Nephron progenitor cell (in vitro differentiated cells): ENCODE measurements around the gene EXOSC1.
"Not testable (repeated sequence)": the region's sequence is repeated elsewhere in the genome, so short reads cannot be mapped to it uniquely, and the experiment has no call there.

Experiments
- DNase-seq: peaks from one replicate; pipeline ENCODE4 v3.0.0; 2021
- H3K27ac Mint-ChIP-seq: 2 replicates; pipeline ENCODE4 v1.8.0; 2021; ENCODE audit warnings: mild to moderate bottlenecking, moderate library complexity, mixed read lengths
- H3K27me3 Mint-ChIP-seq: 2 replicates; pipeline ENCODE4 v1.8.0; 2021; ENCODE audit warnings: mild to moderate bottlenecking, low read depth, mixed read lengths; ENCODE audit not compliant: poor library complexity
- H3K36me3 Mint-ChIP-seq: 2 replicates; pipeline ENCODE4 v1.8.0; 2021; ENCODE audit warnings: low read depth, mixed read lengths
- H3K4me1 Mint-ChIP-seq: 2 replicates; pipeline ENCODE4 v1.8.0; 2021; ENCODE audit warnings: mixed read lengths
- H3K4me3 Mint-ChIP-seq: 2 replicates; pipeline ENCODE4 v1.8.0; 2021; ENCODE audit warnings: mild to moderate bottlenecking, moderate library complexity, mixed read lengths
- H3K9me3 Mint-ChIP-seq: 2 replicates; pipeline ENCODE4 v1.8.0; 2021; ENCODE audit warnings: mild to moderate bottlenecking, moderate library complexity, mixed read lengths
- TF ChIP-seq, protein P1 (sequence below): fragments of 200-600 bp; sonication (generic); IDR thresholded peaks from 2 replicates; pipeline ENCODE4 v1.5.0; 2021; ENCODE audit warnings: antibody characterized with exemption

Gene EXOSC1

DNA sequence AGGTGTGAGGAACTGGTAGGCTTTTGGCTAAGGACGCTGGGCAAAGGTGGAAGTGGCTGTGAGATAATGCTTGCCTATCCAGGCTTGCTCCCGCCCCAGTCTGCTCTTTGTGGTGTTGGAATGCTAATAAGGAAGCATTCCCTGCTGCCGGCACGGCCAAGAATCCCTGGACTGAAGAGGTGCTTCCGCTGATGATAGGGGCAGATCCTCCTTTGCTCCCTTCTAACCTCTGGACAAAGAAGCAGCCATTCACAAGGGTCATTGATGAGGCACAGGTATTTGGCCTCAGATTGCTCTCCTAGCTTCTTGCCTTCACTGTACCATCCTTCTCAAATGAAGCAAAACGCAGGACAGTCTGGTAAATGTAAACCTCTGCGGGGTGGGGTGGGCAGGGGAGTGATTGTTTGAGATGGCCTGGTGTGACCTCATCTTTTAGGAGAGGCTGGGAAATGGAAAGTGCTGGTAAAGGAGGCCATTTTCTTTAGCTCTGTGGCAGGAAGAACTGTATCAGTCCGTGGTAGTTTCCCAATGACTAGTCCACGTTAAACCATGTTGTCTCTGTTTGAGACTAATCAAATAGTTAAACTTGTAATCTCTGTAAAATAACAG lies 18.1 kb downstream of the EXOSC1 start:
- Mint-ChIP-seq H3K27me3 (peaks cover 3% of the 10 kb centered on the region), H3K9me3 (no peaks in the 10 kb centered on the region), H3K36me3 (peaks cover 41% of the 10 kb centered on the region), H3K27ac (peak overlapping the region; percentile 98), H3K4me1 (peaks cover 27% of the 10 kb centered on the region), H3K4me3 (peak overlapping the region; percentile 94)
- peak; percentile 40 for DNase-seq
- TF ChIP-seq, protein P1, sequence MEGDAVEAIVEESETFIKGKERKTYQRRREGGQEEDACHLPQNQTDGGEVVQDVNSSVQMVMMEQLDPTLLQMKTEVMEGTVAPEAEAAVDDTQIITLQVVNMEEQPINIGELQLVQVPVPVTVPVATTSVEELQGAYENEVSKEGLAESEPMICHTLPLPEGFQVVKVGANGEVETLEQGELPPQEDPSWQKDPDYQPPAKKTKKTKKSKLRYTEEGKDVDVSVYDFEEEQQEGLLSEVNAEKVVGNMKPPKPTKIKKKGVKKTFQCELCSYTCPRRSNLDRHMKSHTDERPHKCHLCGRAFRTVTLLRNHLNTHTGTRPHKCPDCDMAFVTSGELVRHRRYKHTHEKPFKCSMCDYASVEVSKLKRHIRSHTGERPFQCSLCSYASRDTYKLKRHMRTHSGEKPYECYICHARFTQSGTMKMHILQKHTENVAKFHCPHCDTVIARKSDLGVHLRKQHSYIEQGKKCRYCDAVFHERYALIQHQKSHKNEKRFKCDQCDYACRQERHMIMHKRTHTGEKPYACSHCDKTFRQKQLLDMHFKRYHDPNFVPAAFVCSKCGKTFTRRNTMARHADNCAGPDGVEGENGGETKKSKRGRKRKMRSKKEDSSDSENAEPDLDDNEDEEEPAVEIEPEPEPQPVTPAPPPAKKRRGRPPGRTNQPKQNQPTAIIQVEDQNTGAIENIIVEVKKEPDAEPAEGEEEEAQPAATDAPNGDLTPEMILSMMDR = no peak

DNA sequence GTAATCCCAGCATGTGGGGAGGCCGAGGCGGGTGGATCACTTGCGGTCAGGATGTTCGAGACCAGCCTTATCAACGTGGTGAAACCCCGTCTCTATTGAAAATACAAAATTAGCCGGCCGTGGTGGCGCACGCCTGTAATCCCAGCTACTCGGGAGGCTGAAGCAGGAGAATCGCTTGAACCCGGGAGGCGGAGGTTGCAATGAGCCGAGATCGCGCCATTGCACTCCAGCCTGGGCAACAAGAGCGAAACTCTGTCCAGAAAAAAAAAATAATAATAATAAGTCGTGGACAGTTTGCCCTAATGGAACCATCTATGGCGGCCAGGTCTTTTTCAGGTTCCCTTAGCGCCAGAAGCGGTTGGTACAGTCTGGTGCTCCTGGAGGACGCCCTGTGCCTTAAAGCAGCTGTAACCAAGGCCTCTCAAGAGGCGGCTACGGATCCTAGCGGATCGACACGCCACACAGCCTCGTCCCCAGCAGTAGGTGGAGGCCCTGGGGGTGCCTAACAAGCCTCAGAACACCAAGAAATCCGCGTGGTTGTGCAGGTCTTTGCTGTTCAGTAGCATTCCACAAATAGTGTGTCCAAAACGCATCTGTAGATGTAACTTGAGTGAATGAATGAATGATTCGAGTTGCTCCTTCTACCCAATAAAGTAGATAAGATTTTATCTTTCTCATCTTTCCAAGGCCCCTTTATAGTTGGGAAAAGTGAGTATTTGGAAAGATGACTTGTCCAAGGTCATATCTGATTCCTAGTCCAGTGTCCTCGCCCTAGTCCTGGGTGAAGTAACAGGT lies 18.8 kb downstream of the EXOSC1 start:
- DNase-seq = no peak
- TF ChIP-seq, protein P1 = no peak
- peaks cover 38% of the 10 kb centered on the region for H3K36me3 Mint-ChIP-seq

DNA sequence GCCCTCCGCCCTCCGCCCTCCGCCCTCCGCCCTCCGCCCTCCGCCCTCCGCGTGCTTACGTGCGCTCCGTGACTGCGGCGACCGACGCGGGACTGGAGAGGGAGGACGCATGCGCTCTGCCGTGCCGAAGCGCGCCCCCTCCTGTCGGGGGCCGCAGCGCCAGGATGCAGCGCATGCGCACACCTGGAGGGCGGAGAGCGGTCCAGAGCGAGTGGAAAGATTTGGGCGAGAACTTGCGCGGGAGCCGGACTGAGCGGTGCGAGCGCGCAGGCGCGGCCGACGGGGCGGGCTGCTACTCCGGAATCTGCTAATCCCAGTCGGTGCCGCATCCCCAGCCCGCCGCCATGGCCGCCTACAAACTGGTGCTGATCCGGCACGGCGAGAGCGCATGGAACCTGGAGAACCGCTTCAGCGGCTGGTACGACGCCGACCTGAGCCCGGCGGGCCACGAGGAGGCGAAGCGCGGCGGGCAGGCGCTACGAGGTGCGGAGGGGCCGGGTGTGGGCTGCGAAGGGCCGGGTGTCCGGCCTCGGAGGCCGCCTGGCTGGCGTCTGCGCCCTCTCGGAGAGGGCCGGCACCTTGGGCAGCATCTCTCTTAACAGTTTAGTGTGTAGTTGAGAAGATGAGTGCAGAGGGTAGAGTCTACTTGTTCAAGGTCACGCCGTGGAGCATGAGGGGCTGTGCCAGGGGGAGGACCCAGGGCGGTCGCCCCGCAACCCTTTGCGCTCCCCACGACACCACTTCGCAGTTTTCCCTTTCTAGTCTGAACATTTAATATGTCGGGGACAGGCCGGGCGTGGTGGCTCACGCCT lies 19.6 kb downstream of the EXOSC1 start, which contains the start of gene PGAM1:
Gene PGAM1 (plus strand): TSS at position 228 of the 812 bp plus-strand sequence. CDS start 117 bp downstream, at position 345.
- peak within 1 kb of the TSS; percentile 98 for H3K27ac Mint-ChIP-seq
- H3K4me1 Mint-ChIP-seq = peaks cover 30% of the 10 kb centered on the region
- peaks cover 30% of the 10 kb centered on the region for H3K36me3 Mint-ChIP-seq
- DNase-seq = peak; percentile 96
- H3K9me3 Mint-ChIP-seq = no peaks in the 10 kb centered on the region
- peaks cover 3% of the 10 kb centered on the region for H3K27me3 Mint-ChIP-seq
- TF ChIP-seq, protein P1 = peak; percentile 37
- peak within 1 kb of the TSS; percentile 94 for H3K4me3 Mint-ChIP-seq

More for the DNA sequence above, 18.8 kb downstream of the EXOSC1 start:
- peak overlapping the region; percentile 98 for H3K27ac Mint-ChIP-seq
- no peaks in the 10 kb centered on the region for H3K9me3 Mint-ChIP-seq
- H3K27me3 Mint-ChIP-seq = peaks cover 3% of the 10 kb centered on the region
- H3K4me1 Mint-ChIP-seq = peaks cover 27% of the 10 kb centered on the region
- peak overlapping the region; percentile 94 for H3K4me3 Mint-ChIP-seq

DNA sequence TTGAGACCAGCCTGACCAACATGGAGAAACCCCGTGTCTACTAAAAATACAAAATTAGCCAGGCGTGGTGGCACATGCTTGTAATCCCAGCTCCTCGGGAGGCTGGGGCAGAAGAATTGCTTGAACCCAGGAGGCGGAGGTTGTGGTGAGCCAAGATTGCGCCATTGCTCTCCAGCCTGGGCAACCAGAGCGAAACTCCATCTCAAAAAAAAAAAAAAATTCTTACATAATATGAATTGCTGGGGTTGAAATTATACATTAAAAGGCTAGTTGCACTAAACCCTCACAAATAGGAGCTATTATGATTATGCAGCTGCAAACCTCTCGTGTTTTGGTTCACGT lies 22.1 kb downstream of the EXOSC1 start:
- peaks cover 33% of the 10 kb centered on the region for H3K4me1 Mint-ChIP-seq
- H3K27me3 Mint-ChIP-seq, H3K27ac Mint-ChIP-seq, DNase-seq, H3K36me3 Mint-ChIP-seq, H3K4me3 Mint-ChIP-seq, H3K9me3 Mint-ChIP-seq: not testable (repeated sequence)

DNA sequence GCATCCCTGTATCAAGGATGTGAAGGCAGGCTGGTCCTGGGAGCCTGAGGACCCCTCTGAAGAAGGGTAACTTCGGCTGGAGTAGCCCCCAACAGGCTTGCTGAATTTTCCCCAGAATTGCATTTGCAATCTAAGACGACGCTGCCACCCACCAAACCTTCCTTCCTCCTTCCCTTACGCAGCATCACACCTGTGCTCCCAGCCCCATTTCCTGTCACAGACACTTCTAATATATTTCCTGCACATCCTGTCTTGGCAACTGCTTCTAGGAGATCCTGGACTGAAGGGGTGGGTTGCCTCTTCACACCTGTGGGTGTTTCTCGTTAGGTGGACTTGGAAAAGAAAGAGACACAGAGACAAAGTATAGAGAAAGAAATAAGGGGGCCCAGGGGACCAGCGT lies 29.2 kb downstream of the EXOSC1 start:
- no peaks in the 10 kb centered on the region for H3K36me3 Mint-ChIP-seq
- H3K4me1 Mint-ChIP-seq = peaks cover 63% of the 10 kb centered on the region
- no peak overlapping the region for H3K4me3 Mint-ChIP-seq
- H3K27ac Mint-ChIP-seq = no peak overlapping the region
- H3K9me3 Mint-ChIP-seq = no peaks in the 10 kb centered on the region
- H3K27me3 Mint-ChIP-seq = peaks cover 4% of the 10 kb centered on the region
- TF ChIP-seq, protein P1 = no peak
- no peak for DNase-seq

DNA sequence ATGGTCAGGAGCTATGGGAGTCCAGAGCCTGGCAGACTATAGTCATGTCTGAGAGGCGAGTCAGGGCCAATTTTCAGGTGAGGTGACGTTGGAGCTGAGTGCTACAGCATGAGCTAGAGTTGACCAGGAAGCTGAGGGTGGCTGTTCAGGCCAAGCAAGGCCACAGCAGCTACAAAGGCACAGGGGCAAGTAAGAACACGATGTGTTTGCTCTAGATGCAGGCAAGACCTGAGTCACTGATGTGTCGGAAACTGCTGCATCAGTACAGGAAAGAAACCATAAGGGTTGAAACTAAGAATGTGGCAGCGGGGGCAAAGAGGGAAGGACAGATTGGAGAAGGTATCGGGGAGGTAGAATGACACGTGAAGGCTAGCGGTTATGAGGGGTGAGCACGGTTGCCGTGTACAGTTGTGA lies 32.9 kb downstream of the EXOSC1 start:
- H3K27ac Mint-ChIP-seq = no peak overlapping the region
- TF ChIP-seq, protein P1 = no peak
- DNase-seq = no peak
- peaks cover 6% of the 10 kb centered on the region for H3K27me3 Mint-ChIP-seq
- H3K4me3 Mint-ChIP-seq = no peak overlapping the region
- H3K36me3 Mint-ChIP-seq = no peaks in the 10 kb centered on the region
- peaks cover 44% of the 10 kb centered on the region for H3K4me1 Mint-ChIP-seq
- no peaks in the 10 kb centered on the region for H3K9me3 Mint-ChIP-seq
